HCT116 (cell line): ENCODE measurements around the gene CMTM2. TPM values are rescaled to one million over a fixed set of nuclear protein-coding genes. Genes with fewer than 3 reads are reported as not detected.

Experiments used
- ATAC-seq: fragments of 200-7000 bp; cut with Tn5 transposase; 2 replicates; pipeline ENCODE4 v1.9.1; 2020; ENCODE audit warnings: mild to moderate bottlenecking, moderate library complexity
- BruUV-seq: library from RNA; stranded (reverse); fragments of 400-500 nt; replicated peaks from 2 replicates; lab custom pipeline; 2021; lab: Mats Ljungman, UMichigan
- CTCF ChIA-PET: fragments of 300-600 bp; sonication (Branson Sonifier 250); formaldehyde crosslinking; loops from one replicate; lab custom pipeline; 2021; ENCODE audit warnings: antibody characterized with exemption; lab: Charles Lee
- POLR2A ChIA-PET: fragments of 300-600, 350-600 bp; sonication (Branson Sonifier 250); formaldehyde crosslinking; loops from one replicate; lab custom pipeline; 2021; ENCODE audit warnings: antibody characterized with exemption; lab: Charles Lee
- RAD21 ChIA-PET, 2 experiments: fragments of 300-600 bp; sonication (Branson Sonifier 250); formaldehyde crosslinking; loops; one replicate each; lab custom pipeline; 2023; ENCODE audit warnings: low total read pairs in 2 of 2; ENCODE audit not compliant: uncharacterized antibody in 2 of 2, unreplicated experiment in 2 of 2, low non-redundant PET in 1 of 2; lab: Charles Lee
- DNase-seq: peaks from one replicate; pipeline ENCODE4 v3.0.0-alpha.2; 2010; ENCODE audit warnings: low read depth, low spot score
- H2AFZ ChIP-seq: fragments of 200-600 bp; shearing (Covaris generic), sonication (generic); 2 replicates; pipeline ENCODE4 v1.6.1; 2017; ENCODE audit warnings: low read depth, mixed run types, mixed read lengths, antibody characterized with exemption, low read length; ENCODE audit not compliant: poor library complexity, severe bottlenecking
- H3K27ac ChIP-seq: 2 replicates; pipeline ENCODE4 v1.5.1; 2012; ENCODE audit warnings: low read depth, low read length
- H3K27me3 ChIP-seq: fragments of 200-600 bp; sonication (generic); 2 replicates; pipeline ENCODE4 v1.6.1; 2016; ENCODE audit warnings: mixed run types, low read length, mixed read lengths; ENCODE audit not compliant: insufficient read depth
- H3K36me3 ChIP-seq, 2 experiments: fragments of 200-500 bp in 1 of 2; fragments of 200-600 bp in 1 of 2; sonication (Bioruptor generic) in 1 of 2; sonication (generic) in 1 of 2; 2 replicates each; pipeline versions ENCODE4 v1.5.1 to v1.6.1; 2014 to 2016; ENCODE audit warnings: low read length in 2 of 2, inconsistent platforms in 1 of 2, mixed read lengths in 1 of 2, mixed run types in 1 of 2; ENCODE audit not compliant: insufficient read depth in 2 of 2, control insufficient read depth in 1 of 2
- H3K4me1 ChIP-seq, 2 experiments: fragments of 200-600 bp in 1 of 2; sonication (generic) in 1 of 2; 2 replicates each; pipeline versions ENCODE4 v1.5.1 to v1.6.1; 2012 to 2017; ENCODE audit warnings: low read length in 2 of 2, inconsistent platforms in 1 of 2, mild to moderate bottlenecking in 1 of 2, mixed read lengths in 1 of 2, mixed run types in 1 of 2, moderate library complexity in 1 of 2; ENCODE audit not compliant: insufficient read depth in 2 of 2, control insufficient read depth in 1 of 2
- H3K4me2 ChIP-seq: fragments of 200-600 bp; sonication (generic); 2 replicates; pipeline ENCODE4 v1.6.1; 2017; ENCODE audit warnings: mixed run types, low read length, mixed read lengths
- H3K4me3 ChIP-seq, 2 experiments: fragments of 200-600 bp in 1 of 2; sonication (generic) in 1 of 2; replicated peaks in 1 of 2; 2 replicates each; pipeline ENCODE4 v1.5.1; 2011 to 2016; ENCODE audit warnings: low read length in 2 of 2, control low read depth in 1 of 2, low read depth in 1 of 2, mild to moderate bottlenecking in 1 of 2, mixed read lengths in 1 of 2, mixed run types in 1 of 2
- H3K79me2 ChIP-seq: fragments of 200-600 bp; sonication (generic); 2 replicates; pipeline ENCODE4 v1.6.1; 2017; ENCODE audit warnings: mild to moderate bottlenecking, mixed run types, low read length, moderate library complexity, mixed read lengths; ENCODE audit not compliant: insufficient read depth
- H3K9ac ChIP-seq: fragments of 200-600 bp; sonication (generic); 2 replicates; pipeline ENCODE4 v1.6.1; 2016; ENCODE audit warnings: low read length, mixed read lengths
- H3K9me2 ChIP-seq: fragments of 200-600 bp; sonication (generic), shearing (Covaris generic); 2 replicates; pipeline ENCODE4 v1.6.1; 2017; ENCODE audit warnings: mixed run types, mild to moderate bottlenecking, moderate library complexity; ENCODE audit not compliant: insufficient read depth
- H3K9me3 ChIP-seq, 2 experiments: fragments of 200-500 bp in 1 of 2; fragments of 200-600 bp in 1 of 2; sonication (Bioruptor generic) in 1 of 2; sonication (generic) in 1 of 2; 2 replicates each; pipeline ENCODE4 v1.6.1; 2014 to 2017; ENCODE audit warnings: low read length in 2 of 2, mixed read lengths in 2 of 2, inconsistent platforms in 1 of 2, low read depth in 1 of 2, mild to moderate bottlenecking in 1 of 2, mixed run types in 1 of 2, moderate library complexity in 1 of 2; ENCODE audit not compliant: control insufficient read depth in 1 of 2, insufficient read depth in 1 of 2
- H4K20me1 ChIP-seq: fragments of 200-600 bp; sonication (generic), shearing (Covaris generic); 2 replicates; pipeline ENCODE4 v1.6.1; 2017; ENCODE audit warnings: mixed run types, mild to moderate bottlenecking, moderate library complexity; ENCODE audit not compliant: insufficient read depth
- CBX3 ChIP-seq: IDR thresholded peaks from 2 replicates; pipeline ENCODE4 v1.6.1; 2012; ENCODE audit warnings: low read depth
- FOSL1 ChIP-seq: IDR thresholded peaks from 2 replicates; pipeline ENCODE4 v1.6.1; 2012; ENCODE audit warnings: low read depth
- JUND ChIP-seq: IDR thresholded peaks from 2 replicates; pipeline ENCODE4 v1.6.1; 2012
- RAD21 ChIP-seq: IDR thresholded peaks from 2 replicates; pipeline ENCODE4 v1.6.1; 2012; ENCODE audit warnings: low read depth, mild to moderate bottlenecking
- SIN3A ChIP-seq: IDR thresholded peaks from 2 replicates; pipeline ENCODE4 v1.6.1; 2012; ENCODE audit warnings: low read depth
- intact Hi-C: fragments of 100-400 bp; cut with micrococcal nuclease; formaldehyde crosslinking; loops from 2 replicates; pipeline ENCODE4 v1.10.0; 2022
- total RNA-seq: library from RNA; stranded (reverse); gene quantifications from one replicate; pipeline ENCODE4 v1.2.1, GENCODE V29; 2021; ENCODE audit not compliant: unreplicated experiment
- TF ChIP-seq, protein P1 (sequence below), 3 experiments: fragments of 200-600 bp in 1 of 3; sonication (generic) in 1 of 3; IDR thresholded peaks in 2 of 3; conservative IDR thresholded peaks in 1 of 3; 2 replicates each; pipeline ENCODE4 v1.5.1; 2012 to 2017; ENCODE audit warnings: low read depth in 2 of 3, low read length in 2 of 3, antibody characterized with exemption in 1 of 3, borderline replicate concordance in 1 of 3, control low read depth in 1 of 3, mild to moderate bottlenecking in 1 of 3, mixed read lengths in 1 of 3, mixed run types in 1 of 3, moderate library complexity in 1 of 3; ENCODE audit not compliant: insufficient read depth in 1 of 3
- TF ChIP-seq, protein P2 (sequence below): IDR thresholded peaks from 2 replicates; pipeline ENCODE4 v1.6.1; 2012

CMTM2 gene
- total RNA-seq, 1 experiment from 2014 or later = 0.42 TPM

DNA sequence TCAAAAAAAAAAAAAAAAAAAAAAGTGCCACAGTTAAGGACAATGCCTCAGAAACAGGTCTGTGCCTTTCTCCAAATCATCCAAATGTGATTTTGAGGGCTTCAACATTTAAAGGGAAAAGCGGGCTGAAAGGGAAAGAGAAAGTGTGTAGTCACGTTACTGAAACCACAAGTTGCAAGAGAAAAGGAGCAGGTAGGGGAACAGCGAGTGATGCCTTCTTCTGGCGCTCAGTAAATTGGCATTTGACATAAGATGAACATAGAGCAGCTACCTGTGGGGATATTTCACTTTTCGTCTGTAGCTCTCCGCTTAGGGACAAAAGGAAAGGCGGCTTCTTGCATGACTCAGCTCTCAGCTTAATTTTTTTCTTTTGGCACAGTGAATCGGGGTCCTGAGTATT, 11.1 kb downstream of the CMTM2 start:
- Histone ChIP-seq H2AFZ (no peak overlapping the region), H3K79me2 (no peaks in the 10 kb centered on the region), H3K4me2 (no peak overlapping the region), H3K36me3 (no peaks in the 10 kb centered on the region), H3K9ac (no peak overlapping the region), H3K9me2 (no peaks in the 10 kb centered on the region), H3K9me3 (no peaks in the 10 kb centered on the region), H3K4me1 (no peaks in the 10 kb centered on the region), H3K27ac (no peak overlapping the region), H3K4me3 (no peak overlapping the region), H3K27me3 (no peaks in the 10 kb centered on the region), H4K20me1 (no peaks in the 10 kb centered on the region)
- POLR2A ChIA-PET = no interaction called here
- intact Hi-C loops = no loop called here
- BruUV-seq = no TSS peak
- no peak for DNase-seq
- TF ChIP-seq RAD21 = no peak
- no peak for TF ChIP-seq FOSL1
- no peak for TF ChIP-seq JUND
- TF ChIP-seq, all 23 proteins: peak for 0
- no peak for ATAC-seq
- CTCF ChIA-PET = no interaction called here
- RAD21 ChIA-PET = no interaction called here

DNA sequence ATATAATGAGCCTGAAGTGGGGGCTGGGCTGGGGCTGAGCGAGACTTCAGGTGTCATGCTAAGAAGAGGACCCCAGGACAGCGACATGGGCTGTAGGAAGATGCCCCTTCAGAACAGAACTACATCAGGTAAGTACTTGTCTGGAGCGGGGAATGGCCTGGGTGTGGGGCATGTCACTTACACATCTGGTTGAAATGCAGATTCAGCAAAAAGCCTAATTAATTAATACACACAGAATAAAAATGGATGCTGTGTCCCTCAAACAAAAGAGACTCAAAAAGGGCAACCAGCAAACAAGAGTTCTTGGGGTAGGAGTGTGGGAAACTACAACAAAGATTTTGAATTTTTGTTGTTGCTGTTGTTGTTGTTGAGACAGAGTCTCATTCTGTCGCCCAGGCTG, 11.8 kb downstream of the CMTM2 start:
- no peaks in the 10 kb centered on the region for H3K9me2 ChIP-seq
- RAD21 ChIA-PET = no interaction called here
- ATAC-seq (no peak), DNase-seq (no peak)
- no peak overlapping the region for H2AFZ ChIP-seq
- no peak overlapping the region for H3K4me2 ChIP-seq
- no peaks in the 10 kb centered on the region for H3K79me2 ChIP-seq
- POLR2A ChIA-PET = no interaction called here
- no peaks in the 10 kb centered on the region for H3K9me3 ChIP-seq
- CTCF ChIA-PET = no interaction called here
- H3K27me3 ChIP-seq = no peaks in the 10 kb centered on the region
- H4K20me1 ChIP-seq = no peaks in the 10 kb centered on the region
- intact Hi-C loops = no loop called here
- no peak overlapping the region for H3K9ac ChIP-seq
- no TSS peak for BruUV-seq
- H3K36me3 ChIP-seq = no peaks in the 10 kb centered on the region
- no peak overlapping the region for H3K4me3 ChIP-seq
- no peak for TF ChIP-seq SIN3A
- TF ChIP-seq, protein P1, sequence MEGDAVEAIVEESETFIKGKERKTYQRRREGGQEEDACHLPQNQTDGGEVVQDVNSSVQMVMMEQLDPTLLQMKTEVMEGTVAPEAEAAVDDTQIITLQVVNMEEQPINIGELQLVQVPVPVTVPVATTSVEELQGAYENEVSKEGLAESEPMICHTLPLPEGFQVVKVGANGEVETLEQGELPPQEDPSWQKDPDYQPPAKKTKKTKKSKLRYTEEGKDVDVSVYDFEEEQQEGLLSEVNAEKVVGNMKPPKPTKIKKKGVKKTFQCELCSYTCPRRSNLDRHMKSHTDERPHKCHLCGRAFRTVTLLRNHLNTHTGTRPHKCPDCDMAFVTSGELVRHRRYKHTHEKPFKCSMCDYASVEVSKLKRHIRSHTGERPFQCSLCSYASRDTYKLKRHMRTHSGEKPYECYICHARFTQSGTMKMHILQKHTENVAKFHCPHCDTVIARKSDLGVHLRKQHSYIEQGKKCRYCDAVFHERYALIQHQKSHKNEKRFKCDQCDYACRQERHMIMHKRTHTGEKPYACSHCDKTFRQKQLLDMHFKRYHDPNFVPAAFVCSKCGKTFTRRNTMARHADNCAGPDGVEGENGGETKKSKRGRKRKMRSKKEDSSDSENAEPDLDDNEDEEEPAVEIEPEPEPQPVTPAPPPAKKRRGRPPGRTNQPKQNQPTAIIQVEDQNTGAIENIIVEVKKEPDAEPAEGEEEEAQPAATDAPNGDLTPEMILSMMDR (IDR thresholded peaks at IDR 0.05 in 2 of 3, conservative IDR thresholded peaks at IDR 0.05 in 1 of 3; ENCODE audit: borderline replicate concordance in 1 of 3, insufficient read depth in 1 of 3, low read depth in 2 of 3, low read length in 2 of 3) = no peak
- TF ChIP-seq, protein P2, sequence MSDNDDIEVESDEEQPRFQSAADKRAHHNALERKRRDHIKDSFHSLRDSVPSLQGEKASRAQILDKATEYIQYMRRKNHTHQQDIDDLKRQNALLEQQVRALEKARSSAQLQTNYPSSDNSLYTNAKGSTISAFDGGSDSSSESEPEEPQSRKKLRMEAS = no peak
- TF ChIP-seq CBX3 = no peak
- H3K4me1 ChIP-seq = no peaks in the 10 kb centered on the region
- no peak overlapping the region for H3K27ac ChIP-seq
